H1 (cell line): ENCODE measurements around the gene PLCB1. TPM values are rescaled to one million over a fixed set of nuclear protein-coding genes. Genes with fewer than 3 reads are reported as not detected.

ENCODE experiments used
- CTCF ChIA-PET: fragments of 300-600 bp; sonication (Branson Sonifier 250); formaldehyde crosslinking; loops from one replicate; lab custom pipeline; 2021; ENCODE audit not compliant: partially characterized antibody; lab: Charles Lee
- POLR2A ChIA-PET: fragments of 300-600 bp; sonication (Branson Sonifier 250); formaldehyde crosslinking; loops from one replicate; lab custom pipeline; 2021; ENCODE audit warnings: inconsistent platforms; ENCODE audit not compliant: partially characterized antibody; lab: Charles Lee
- DNase-seq, 2 experiments: peaks; one replicate each; pipeline versions ENCODE4 v3.0.0 to v3.0.0-alpha.2; 2010 to 2022; ENCODE audit warnings: low spot score in 2 of 2, low read depth in 1 of 2, mixed read lengths in 1 of 2
- FAIRE-seq: peaks from 2 replicates; lab custom pipeline; 2011; peaks lifted over from hg19 to GRCh38; lab: Jason Lieb, UNC
- H2AFZ ChIP-seq: 2 replicates; pipeline ENCODE4 v1.8.1; 2012; ENCODE audit warnings: low read length, inconsistent platforms
- H2AK5ac ChIP-seq: 2 replicates; pipeline ENCODE4 v1.6.1; 2013; ENCODE audit warnings: low read depth, low read length
- H2BK120ac ChIP-seq: replicated peaks from 2 replicates; pipeline ENCODE3; 2013; ENCODE audit warnings: low read depth, low read length, inconsistent platforms
- H2BK12ac ChIP-seq: 2 replicates; pipeline ENCODE4 v1.6.1; 2013; ENCODE audit warnings: low read depth, low read length
- H2BK15ac ChIP-seq: 2 replicates; pipeline ENCODE4 v1.6.1; 2013; ENCODE audit warnings: low read length
- H2BK20ac ChIP-seq: 2 replicates; pipeline ENCODE4 v1.6.1; 2013; ENCODE audit warnings: low read length
- H2BK5ac ChIP-seq: 2 replicates; pipeline ENCODE4 v1.6.1; 2013; ENCODE audit warnings: low read depth, low read length
- H3K14ac ChIP-seq: 2 replicates; pipeline ENCODE4 v1.6.1; 2013; ENCODE audit warnings: inconsistent platforms; ENCODE audit not compliant: insufficient read length
- H3K18ac ChIP-seq: 2 replicates; pipeline ENCODE4 v1.6.1; 2013; ENCODE audit warnings: low read length; ENCODE audit errors: extremely low read depth
- H3K23ac ChIP-seq: 2 replicates; pipeline ENCODE4 v1.6.1; 2013; ENCODE audit warnings: inconsistent platforms; ENCODE audit not compliant: insufficient read length
- H3K23me2 ChIP-seq: 2 replicates; pipeline ENCODE4 v1.6.1; 2013; ENCODE audit warnings: low read depth, low read length
- H3K27ac ChIP-seq: 2 replicates; pipeline ENCODE4 v1.6.1; 2011; ENCODE audit warnings: low read depth, low read length, inconsistent platforms
- H3K27me3 ChIP-seq, 4 experiments: replicated peaks in 1 of 4; 1 replicate in 1 of 4; 2 replicates in 3 of 4; pipeline versions ENCODE4 v1.6.1 to v1.8.1; 2011 to 2013; ENCODE audit warnings: low read length in 3 of 4, mild to moderate bottlenecking in 3 of 4, inconsistent platforms in 2 of 4, mixed read lengths in 2 of 4, moderate library complexity in 1 of 4; ENCODE audit not compliant: control insufficient read depth in 3 of 4, insufficient read depth in 3 of 4; ENCODE audit errors: extremely low read depth in 1 of 4
- H3K36me3 ChIP-seq, 4 experiments: 2 replicates each; pipeline versions ENCODE4 v1.6.1 to v1.8.1; 2011 to 2013; ENCODE audit warnings: mild to moderate bottlenecking in 4 of 4, low read length in 3 of 4, moderate library complexity in 2 of 4, control low read depth in 1 of 4, inconsistent platforms in 1 of 4; ENCODE audit not compliant: insufficient read depth in 4 of 4, control insufficient read depth in 2 of 4
- H3K4ac ChIP-seq: replicated peaks from 2 replicates; pipeline ENCODE3; 2013; ENCODE audit warnings: low read length, low read depth, mixed read lengths, inconsistent platforms; ENCODE audit not compliant: insufficient read length
- H3K4me1 ChIP-seq, 4 experiments: replicated peaks in 1 of 4; 1 replicate in 1 of 4; 2 replicates in 3 of 4; pipeline versions ENCODE4 v1.6.1 to v1.8.1; 2011 to 2013; ENCODE audit warnings: low read length in 3 of 4, inconsistent platforms in 2 of 4, mixed read lengths in 1 of 4; ENCODE audit not compliant: insufficient read depth in 4 of 4, control insufficient read depth in 3 of 4
- H3K4me2 ChIP-seq, 2 experiments: 2 replicates each; pipeline versions ENCODE4 v1.6.1 to v1.8.1; 2011 to 2013; ENCODE audit warnings: low read depth in 2 of 2, low read length in 2 of 2, control low read depth in 1 of 2, inconsistent platforms in 1 of 2, mild to moderate bottlenecking in 1 of 2; ENCODE audit not compliant: insufficient read depth in 1 of 2
- H3K4me3 ChIP-seq, 4 experiments: fragments of 200-600, 300-600 bp in 1 of 4; sonication (generic), shearing (Covaris generic), sonication (Bioruptor Twin) in 1 of 4; 2 replicates each; pipeline versions ENCODE4 v1.5.1 to v1.8.1; 2011 to 2016; ENCODE audit warnings: low read length in 4 of 4, low read depth in 3 of 4, control low read depth in 2 of 4, inconsistent platforms in 2 of 4, mild to moderate bottlenecking in 2 of 4, mixed read lengths in 1 of 4, moderate library complexity in 1 of 4; ENCODE audit not compliant: insufficient read depth in 2 of 4; ENCODE audit errors: extremely low read depth in 1 of 4
- H3K56ac ChIP-seq: replicated peaks from 2 replicates; pipeline ENCODE3; 2013; ENCODE audit warnings: low read depth, mild to moderate bottlenecking, mixed read lengths, low read length, inconsistent platforms; ENCODE audit not compliant: insufficient read length
- H3K79me1 ChIP-seq: 2 replicates; pipeline ENCODE4 v1.6.1; 2013; ENCODE audit warnings: low read depth, low read length, control low read depth
- H3K79me2 ChIP-seq, 2 experiments: 2 replicates each; pipeline versions ENCODE4 v1.6.1 to v1.8.1; 2012 to 2013; ENCODE audit warnings: low read length in 2 of 2, mild to moderate bottlenecking in 2 of 2, inconsistent platforms in 1 of 2; ENCODE audit not compliant: insufficient read depth in 2 of 2, control insufficient read depth in 1 of 2
- H3K9ac ChIP-seq, 4 experiments: replicated peaks in 1 of 4; 1 replicate in 1 of 4; 2 replicates in 3 of 4; pipeline versions ENCODE4 v1.6.1 to v1.8.1; 2011 to 2013; ENCODE audit warnings: low read depth in 3 of 4, low read length in 3 of 4, control low read depth in 2 of 4, mild to moderate bottlenecking in 2 of 4, moderate library complexity in 2 of 4, inconsistent platforms in 1 of 4; ENCODE audit errors: extremely low read depth in 1 of 4
- H3K9me3 ChIP-seq, 2 experiments: 2 replicates each; pipeline versions ENCODE4 v1.6.1 to v1.8.1; 2012 to 2013; ENCODE audit warnings: mild to moderate bottlenecking in 2 of 2, moderate library complexity in 2 of 2, control low read depth in 1 of 2, inconsistent platforms in 1 of 2, low read depth in 1 of 2, low read length in 1 of 2, mixed read lengths in 1 of 2; ENCODE audit not compliant: insufficient read depth in 2 of 2
- H4K20me1 ChIP-seq, 2 experiments: replicated peaks in 1 of 2; 2 replicates each; pipeline versions ENCODE3 to v1.8.1; 2011 to 2013; ENCODE audit warnings: inconsistent platforms in 2 of 2, low read length in 2 of 2, mild to moderate bottlenecking in 1 of 2; ENCODE audit not compliant: insufficient read depth in 2 of 2, control insufficient read depth in 1 of 2
- H4K5ac ChIP-seq: 2 replicates; pipeline ENCODE4 v1.6.1; 2013; ENCODE audit warnings: low read length, low read depth, mixed read lengths, inconsistent platforms; ENCODE audit not compliant: insufficient read length
- H4K8ac ChIP-seq: 2 replicates; pipeline ENCODE4 v1.8.0; 2013; ENCODE audit warnings: mild to moderate bottlenecking, moderate library complexity, low read length, inconsistent platforms; ENCODE audit not compliant: insufficient read depth; ENCODE audit errors: extremely low read depth
- H4K91ac ChIP-seq: replicated peaks from 2 replicates; pipeline ENCODE3; 2013; ENCODE audit warnings: low read length, mixed read lengths, inconsistent platforms; ENCODE audit not compliant: insufficient read length
- CTBP2 ChIP-seq: IDR thresholded peaks from 2 replicates; pipeline ENCODE4 v1.7.0; 2011; ENCODE audit warnings: borderline replicate concordance, mild to moderate bottlenecking, moderate library complexity, mixed read lengths, low read length; ENCODE audit not compliant: insufficient read depth, insufficient read length
- EP300 ChIP-seq, 2 experiments: IDR thresholded peaks; 1 replicate in 1 of 2; 2 replicates in 1 of 2; pipeline ENCODE4 v1.6.1; 2011 to 2012; ENCODE audit warnings: low read depth in 2 of 2, low read length in 2 of 2, mild to moderate bottlenecking in 2 of 2, borderline replicate concordance in 1 of 2, inconsistent platforms in 1 of 2, moderate library complexity in 1 of 2
- FOSL1 ChIP-seq: IDR thresholded peaks from 2 replicates; pipeline ENCODE4 v1.6.1; 2011; ENCODE audit warnings: mild to moderate bottlenecking, low read depth, low read length, moderate library complexity; ENCODE audit not compliant: insufficient read depth
- GABPA ChIP-seq: IDR thresholded peaks from 2 replicates; pipeline ENCODE4 v1.6.1; 2011; ENCODE audit warnings: mild to moderate bottlenecking, low read length, moderate library complexity, borderline replicate concordance; ENCODE audit not compliant: insufficient read depth
- GTF2F1 ChIP-seq: IDR thresholded peaks from 2 replicates; pipeline ENCODE4 v1.6.1; 2012; ENCODE audit warnings: low read depth, low read length, improper control_type of control experiment, borderline replicate concordance
- JUND ChIP-seq: IDR thresholded peaks from 2 replicates; pipeline ENCODE4 v1.6.1; 2011; ENCODE audit warnings: mild to moderate bottlenecking, improper control_type of control experiment, low read length
- KDM1A ChIP-seq: fragments of 200-600, 300-600 bp; sonication (generic); IDR thresholded peaks from 2 replicates; pipeline ENCODE4 v1.7.1; 2016; ENCODE audit warnings: mild to moderate bottlenecking, low read length, borderline replicate concordance
- RAD21 ChIP-seq, 2 experiments: IDR thresholded peaks in 1 of 2; conservative IDR thresholded peaks in 1 of 2; 2 replicates each; pipeline ENCODE4 v1.6.1; 2011; ENCODE audit warnings: low read depth in 2 of 2, low read length in 2 of 2, improper control_type of control experiment in 1 of 2, inconsistent platforms in 1 of 2, mild to moderate bottlenecking in 1 of 2, moderate library complexity in 1 of 2
- RXRA ChIP-seq: IDR thresholded peaks from 2 replicates; pipeline ENCODE4 v1.6.1; 2011; ENCODE audit warnings: low read depth, mild to moderate bottlenecking, low read length, moderate library complexity; ENCODE audit not compliant: insufficient read depth
- SP1 ChIP-seq: IDR thresholded peaks from 2 replicates; pipeline ENCODE4 v1.6.1; 2011; ENCODE audit warnings: low read depth, low read length
- TBP ChIP-seq: IDR thresholded peaks from 2 replicates; pipeline ENCODE4 v1.6.1; 2011; ENCODE audit warnings: low read depth, low read length, improper control_type of control experiment
- WGBS, 2 experiments: shearing (Covaris generic) in 1 of 2; methylation state at CpG; one replicate each; pipeline versions ENCODE4 v1.1.6 to v1.1.7; 2013 to 2015; ENCODE audit warnings: low lambda C conversion rate in 2 of 2, mixed read lengths in 2 of 2, inconsistent platforms in 1 of 2, low coverage in 1 of 2, missing lambda C conversion rate in 1 of 2; ENCODE audit not compliant: insufficient replicate concordance in 2 of 2, insufficient coverage in 1 of 2, insufficient read length in 1 of 2; ENCODE audit errors: extremely low coverage in 1 of 2, missing lambda C conversion rate in 1 of 2; 5-methylcytosine and 5-hydroxymethylcytosine counted together
- polyA plus RNA-seq, 7 experiments: library from polyadenylated mRNA; depleted of rRNA in 3 of 7; stranded (reverse) in 5 of 7; unstranded in 2 of 7; fragments of >200 nt in 5 of 7; fragments of 200-250 nt in 2 of 7; gene quantifications; 1 replicate in 5 of 7; 2 replicates in 1 of 7; 4 replicates in 1 of 7; pipeline versions ENCODE4 v1.2.1 to v1.2.3, GENCODE V29; 2011 to 2013; ENCODE audit warnings: missing spikeins in 2 of 7, mixed read lengths in 2 of 7
- total RNA-seq: library from RNA; stranded (reverse); fragmentation: NEBNext Ultra II Directional; extraction: Animal tissue kit (Norgen Biotek cat#: 25700); gene quantifications from 2 replicates; pipeline ENCODE4 v1.2.1, GENCODE V29; 2021

Gene PLCB1
- total and polyA plus RNA-seq, 2 of the 8 experiments (the other 6 are each of a cell fraction or from before 2014, with no cell fraction given) = 2.6 to 9.1 TPM

- no peaks in the 10 kb centered on the region; the same call in 1 of the 2 replicates for H3K23me2 ChIP-seq
- no peaks in the 10 kb centered on the region for H3K79me2 ChIP-seq
- no peak overlapping the region for H4K8ac ChIP-seq
- H3K14ac ChIP-seq = no peak overlapping the region
- H3K56ac ChIP-seq = no peak overlapping the region
- no peak for DNase-seq
- 0 out of 8 replicates have a peak, but pooled peaks cover 0 to 2% (median 0%) of the 10 kb centered on the region in 4 experiments for H3K36me3 ChIP-seq
- no peak overlapping the region for H3K4me3 ChIP-seq
- no peak overlapping the region for H4K91ac ChIP-seq
- H2AK5ac ChIP-seq = no peak overlapping the region
- no peak overlapping the region for H2BK20ac ChIP-seq
- no peak overlapping the region for H3K23ac ChIP-seq
- 86% methylated on average over 1 of the region's 1 CpG; no CpG with 5 or more reads in 1 of the 2 experiments for WGBS, 2 experiments
- H3K9me3 ChIP-seq = peaks cover 0 to 3% of the 10 kb centered on the region in 2 experiments; a peak in 1 of 4 replicates
- no peak overlapping the region for H3K4ac ChIP-seq
- H3K27ac ChIP-seq = no peak overlapping the region
- no peak overlapping the region for H3K9ac ChIP-seq
- H3K18ac ChIP-seq = no peak overlapping the region
- H3K79me1 ChIP-seq = no peaks in the 10 kb centered on the region
- H2BK5ac ChIP-seq = no peak overlapping the region
- no peak overlapping the region for H2BK12ac ChIP-seq
- no peaks in the 10 kb centered on the region; a peak in 1 of 7 replicates for H3K4me1 ChIP-seq
- CTCF ChIA-PET = no interaction called here
- no peaks in the 10 kb centered on the region for H3K27me3 ChIP-seq
- H2BK120ac ChIP-seq = no peak overlapping the region
- no peak overlapping the region for H3K4me2 ChIP-seq
- TF ChIP-seq CTBP2 (no peak), FOSL1 (no peak), EP300 (IDR thresholded peaks at IDR 0.05; ENCODE audit: borderline replicate concordance in 1 of 2, low read depth in 2 of 2, low read length in 2 of 2) (no peak), KDM1A (no peak), RXRA (no peak), TBP (no peak), GABPA (no peak), SP1 (no peak), JUND (no peak), GTF2F1 (no peak), RAD21 (IDR thresholded peaks at IDR 0.05 in 1 of 2, conservative IDR thresholded peaks at IDR 0.05 in 1 of 2; ENCODE audit: low read depth in 2 of 2, low read length in 2 of 2) (no peak)
- H2AFZ ChIP-seq = no peak overlapping the region
- H4K5ac ChIP-seq = no peak overlapping the region
- H2BK15ac ChIP-seq = no peak overlapping the region
- H4K20me1 ChIP-seq = no peaks in the 10 kb centered on the region
- FAIRE-seq = no peak
- POLR2A ChIA-PET = no interaction called here
Measured at GRCh38 chr20:8118039-8118438, 14.0 kb upstream of the PLCB1 start.
